ENCODE results near the gene NCOR1. TPM values are rescaled to one million over a fixed set of nuclear protein-coding genes. Genes with fewer than 3 reads are reported as not detected.
"Not testable (repeated sequence)": the region's sequence is repeated elsewhere in the genome, so short reads cannot be mapped to it uniquely, and the experiment has no call there.

NCOR1 gene
- total and polyA plus RNA-seq, 9 donors, result 47.9 to 62.1 (median 56.4) TPM

GRCh38 chr17:16197276-16197675 lies 18.1 kb downstream of the NCOR1 start:
- DNase-seq, result no peak
- H3K27me3 ChIP-seq (ENCODE audit: control insufficient read depth, insufficient read depth, low read length), result no peaks in the 10 kb centered on the region
- no peak overlapping the region for H3K27ac ChIP-seq (ENCODE audit: low read length)
- H3K36me3 ChIP-seq (ENCODE audit: control insufficient read depth, insufficient read depth, low read length), result peaks cover 6% of the 10 kb centered on the region
- no peaks in the 10 kb centered on the region for H3K9me3 ChIP-seq (replicated peaks; ENCODE audit: control insufficient read depth, low read depth, low read length)
- peaks cover 6% of the 10 kb centered on the region for H3K4me1 ChIP-seq (ENCODE audit: control insufficient read depth, insufficient read depth, low read length)
- WGBS (ENCODE audit: insufficient coverage), result no CpG with 5 or more reads among the region's 1 CpG
- no peak overlapping the region for H3K4me3 ChIP-seq (ENCODE audit: low read length)

GRCh38 chr17:16194307-16194835 lies 21.0 kb downstream of the NCOR1 start:
- H3K27me3 ChIP-seq (ENCODE audit: control insufficient read depth, insufficient read depth, low read length); DNase-seq; H3K4me1 ChIP-seq (ENCODE audit: control insufficient read depth, insufficient read depth, low read length); H3K4me3 ChIP-seq (ENCODE audit: low read length); H3K27ac ChIP-seq (ENCODE audit: low read length); H3K9me3 ChIP-seq (replicated peaks; ENCODE audit: control insufficient read depth, low read depth, low read length): not testable (repeated sequence)
- peaks cover 17% of the 10 kb centered on the region for H3K36me3 ChIP-seq (ENCODE audit: control insufficient read depth, insufficient read depth, low read length)
- no CpG with 5 or more reads among the region's 2 CpGs for WGBS (ENCODE audit: insufficient coverage)

GRCh38 chr17:16191604-16192003 lies 23.7 kb downstream of the NCOR1 start:
- Histone ChIP-seq H3K36me3 (ENCODE audit: control insufficient read depth, insufficient read depth, low read length) (peaks cover 20% of the 10 kb centered on the region), H3K4me3 (ENCODE audit: low read length) (no peak overlapping the region), H3K27ac (ENCODE audit: low read length) (no peak overlapping the region), H3K4me1 (ENCODE audit: control insufficient read depth, insufficient read depth, low read length) (no peaks in the 10 kb centered on the region), H3K9me3 (replicated peaks; ENCODE audit: control insufficient read depth, low read depth, low read length) (no peaks in the 10 kb centered on the region), H3K27me3 (ENCODE audit: control insufficient read depth, insufficient read depth, low read length) (no peaks in the 10 kb centered on the region)
- WGBS (ENCODE audit: insufficient coverage), result 67% methylated on average over 1 of the region's 3 CpGs
- DNase-seq, result no peak

- H3K27ac ChIP-seq (ENCODE audit: low read length), result no peak overlapping the region
- no peaks in the 10 kb centered on the region for H3K9me3 ChIP-seq (replicated peaks; ENCODE audit: control insufficient read depth, low read depth, low read length)
- H3K4me1 ChIP-seq (ENCODE audit: control insufficient read depth, insufficient read depth, low read length), result no peaks in the 10 kb centered on the region
- WGBS (ENCODE audit: insufficient coverage), result no CpG with 5 or more reads among the region's 4 CpGs
- H3K36me3 ChIP-seq (ENCODE audit: control insufficient read depth, insufficient read depth, low read length), result peaks cover 23% of the 10 kb centered on the region
- no peaks in the 10 kb centered on the region for H3K27me3 ChIP-seq (ENCODE audit: control insufficient read depth, insufficient read depth, low read length)
- no peak for DNase-seq
- H3K4me3 ChIP-seq (ENCODE audit: low read length), result no peak overlapping the region
Observed at GRCh38 chr17:16190703-16191360, 24.5 kb downstream of the NCOR1 start.

- Histone ChIP-seq H3K4me3 (ENCODE audit: low read length) (no peak overlapping the region), H3K27ac (ENCODE audit: low read length) (no peak overlapping the region), H3K4me1 (ENCODE audit: control insufficient read depth, insufficient read depth, low read length) (no peaks in the 10 kb centered on the region), H3K36me3 (ENCODE audit: control insufficient read depth, insufficient read depth, low read length) (peaks cover 28% of the 10 kb centered on the region), H3K27me3 (ENCODE audit: control insufficient read depth, insufficient read depth, low read length) (no peaks in the 10 kb centered on the region), H3K9me3 (replicated peaks; ENCODE audit: control insufficient read depth, low read depth, low read length) (no peaks in the 10 kb centered on the region)
- no peak for DNase-seq
- WGBS (ENCODE audit: insufficient coverage), result no CpG with 5 or more reads among the region's 3 CpGs
Observed at GRCh38 chr17:16189791-16190348, 25.5 kb downstream of the NCOR1 start.

- no peak overlapping the region for H3K4me3 ChIP-seq (ENCODE audit: low read length)
- no peaks in the 10 kb centered on the region for H3K4me1 ChIP-seq (ENCODE audit: control insufficient read depth, insufficient read depth, low read length)
- no peak for DNase-seq
- H3K27ac ChIP-seq (ENCODE audit: low read length), result no peak overlapping the region
- H3K36me3 ChIP-seq (ENCODE audit: control insufficient read depth, insufficient read depth, low read length), result peaks cover 23% of the 10 kb centered on the region
- no CpG with 5 or more reads among the region's 5 CpGs for WGBS (ENCODE audit: insufficient coverage)
- H3K27me3 ChIP-seq (ENCODE audit: control insufficient read depth, insufficient read depth, low read length), result no peaks in the 10 kb centered on the region
- H3K9me3 ChIP-seq (replicated peaks; ENCODE audit: control insufficient read depth, low read depth, low read length), result no peaks in the 10 kb centered on the region
Observed at GRCh38 chr17:16187642-16188041, 27.7 kb downstream of the NCOR1 start.

- Histone ChIP-seq H3K4me3 (ENCODE audit: low read length) (no peak overlapping the region), H3K36me3 (ENCODE audit: control insufficient read depth, insufficient read depth, low read length) (peaks cover 8% of the 10 kb centered on the region), H3K27me3 (ENCODE audit: control insufficient read depth, insufficient read depth, low read length) (no peaks in the 10 kb centered on the region), H3K27ac (ENCODE audit: low read length) (no peak overlapping the region), H3K4me1 (ENCODE audit: control insufficient read depth, insufficient read depth, low read length) (no peaks in the 10 kb centered on the region), H3K9me3 (replicated peaks; ENCODE audit: control insufficient read depth, low read depth, low read length) (no peaks in the 10 kb centered on the region)
- no CpG with 5 or more reads among the region's 1 CpG for WGBS (ENCODE audit: insufficient coverage)
- no peak for DNase-seq
Observed at GRCh38 chr17:16181581-16181980, 33.8 kb downstream of the NCOR1 start.

- Histone ChIP-seq H3K9me3 (replicated peaks; ENCODE audit: control insufficient read depth, low read depth, low read length) (no peaks in the 10 kb centered on the region), H3K27ac (ENCODE audit: low read length) (no peak overlapping the region), H3K36me3 (ENCODE audit: control insufficient read depth, insufficient read depth, low read length) (no peaks in the 10 kb centered on the region), H3K4me3 (ENCODE audit: low read length) (no peak overlapping the region), H3K4me1 (ENCODE audit: control insufficient read depth, insufficient read depth, low read length) (no peaks in the 10 kb centered on the region), H3K27me3 (ENCODE audit: control insufficient read depth, insufficient read depth, low read length) (no peaks in the 10 kb centered on the region)
- WGBS (ENCODE audit: insufficient coverage), result no CpG with 5 or more reads among the region's 5 CpGs
- no peak for DNase-seq
Observed at GRCh38 chr17:16178836-16179235, 36.5 kb downstream of the NCOR1 start.

- 71% methylated on average over 1 of the region's 7 CpGs for WGBS (ENCODE audit: insufficient coverage)
- no peak overlapping the region for H3K27ac ChIP-seq (ENCODE audit: low read length)
Observed at GRCh38 chr17:16171613-16172012, 43.7 kb downstream of the NCOR1 start.

GRCh38 chr17:16166766-16167165 lies 48.6 kb downstream of the NCOR1 start:
- not testable (repeated sequence) for H3K9me3 ChIP-seq (replicated peaks; ENCODE audit: control insufficient read depth, low read depth, low read length); H3K27ac ChIP-seq (ENCODE audit: low read length); H3K27me3 ChIP-seq (ENCODE audit: control insufficient read depth, insufficient read depth, low read length); H3K4me1 ChIP-seq (ENCODE audit: control insufficient read depth, insufficient read depth, low read length); H3K36me3 ChIP-seq (ENCODE audit: control insufficient read depth, insufficient read depth, low read length); DNase-seq; H3K4me3 ChIP-seq (ENCODE audit: low read length)
- no CpG with 5 or more reads among the region's 4 CpGs for WGBS (ENCODE audit: insufficient coverage)

More at GRCh38 chr17:16171613-16172012, 43.7 kb downstream of the NCOR1 start:
- no peak for DNase-seq
- H3K36me3 ChIP-seq (ENCODE audit: control insufficient read depth, insufficient read depth, low read length), result peaks cover 5% of the 10 kb centered on the region
- no peaks in the 10 kb centered on the region for H3K4me1 ChIP-seq (ENCODE audit: control insufficient read depth, insufficient read depth, low read length)
- no peaks in the 10 kb centered on the region for H3K27me3 ChIP-seq (ENCODE audit: control insufficient read depth, insufficient read depth, low read length)
- H3K9me3 ChIP-seq (replicated peaks; ENCODE audit: control insufficient read depth, low read depth, low read length), result no peaks in the 10 kb centered on the region
- H3K4me3 ChIP-seq (ENCODE audit: low read length), result no peak overlapping the region

Data from muscle of leg (tissue), 11 donors.